ENCODE measurements around the gene TIAM1. TPM values are rescaled to one million over a fixed set of nuclear protein-coding genes. Genes with fewer than 3 reads are reported as not detected.
A peak's percentile ranks its signal among the peaks of the same experiment; 100 is the strongest.

Gene TIAM1
- total RNA-seq, 4 donors from 2014 or later = 51.0 to 105 (median 85.6) TPM

GRCh38 chr21:31290765-31291164, 53.3 kb downstream of the TIAM1 start:
- 92% methylated on average over 5 of the region's 5 CpGs for WGBS, 2 donors
- H3K9me3 ChIP-seq = no peaks in the 10 kb centered on the region
- H3K36me3 ChIP-seq = peaks cover 0 to 4% (median 0%) of the 10 kb centered on the region in 3 donors
- TF ChIP-seq CTCF (IDR thresholded peaks at IDR 0.05) (no peak), POLR2A (IDR thresholded peaks at IDR 0.05) (no peak)
- no peaks in the 10 kb centered on the region for H3K27me3 ChIP-seq
- DNase-seq = no peak
- no peak overlapping the region for H3K27ac ChIP-seq
- H3K4me1 ChIP-seq = peaks cover 0 to 27% (median 0%) of the 10 kb centered on the region in 3 donors
- intact Hi-C loops (cut with DNase I) = no loop called here
- no peak overlapping the region for H3K4me3 ChIP-seq

- no peak for DNase-seq
- Histone ChIP-seq H3K36me3 (peaks cover 0 to 4% (median 0%) of the 10 kb centered on the region in 3 donors), H3K9me3 (no peaks in the 10 kb centered on the region), H3K27me3 (no peaks in the 10 kb centered on the region), H3K27ac (no peak overlapping the region), H3K4me1 (peaks cover 0 to 38% (median 0%) of the 10 kb centered on the region in 3 donors), H3K4me3 (no peak overlapping the region)
- WGBS, 2 donors = 58 to 63% methylated on average over 4 of the region's 4 CpGs
- no peak for TF ChIP-seq CTCF (IDR thresholded peaks at IDR 0.05)
- TF ChIP-seq POLR2A (IDR thresholded peaks at IDR 0.05) = no peak
- intact Hi-C loops (cut with DNase I) = no loop called here
Observed at GRCh38 chr21:31289702-31290101, 54.4 kb downstream of the TIAM1 start.

GRCh38 chr21:31288191-31288590, 55.9 kb downstream of the TIAM1 start:
- Histone ChIP-seq H3K9me3 (no peaks in the 10 kb centered on the region), H3K36me3 (peaks cover 0 to 4% (median 0%) of the 10 kb centered on the region in 3 donors), H3K4me1 (peaks cover 0 to 40% (median 0%) of the 10 kb centered on the region in 3 donors), H3K4me3 (no peak overlapping the region), H3K27me3 (no peaks in the 10 kb centered on the region), H3K27ac (no peak overlapping the region)
- TF ChIP-seq POLR2A (IDR thresholded peaks at IDR 0.05) (no peak), CTCF (IDR thresholded peaks at IDR 0.05) (no peak)
- 83 to 92% methylated on average over 2 to 3 of the region's 3 CpGs for WGBS, 2 donors
- no peak for DNase-seq
- intact Hi-C loops (cut with DNase I) = no loop called here

GRCh38 chr21:31287201-31287600, 56.9 kb downstream of the TIAM1 start:
- H3K4me3 ChIP-seq = no peak overlapping the region
- H3K36me3 ChIP-seq = no peaks in the 10 kb centered on the region
- H3K27me3 ChIP-seq = no peaks in the 10 kb centered on the region
- H3K4me1 ChIP-seq = peaks cover 0 to 50% (median 3%) of the 10 kb centered on the region in 3 donors
- peak overlapping the region in 1 of 4 donors; percentile 33 for H3K27ac ChIP-seq
- H3K9me3 ChIP-seq = no peaks in the 10 kb centered on the region
- intact Hi-C loops (cut with DNase I) = no loop called here
- TF ChIP-seq CTCF (IDR thresholded peaks at IDR 0.05) (no peak), POLR2A (IDR thresholded peaks at IDR 0.05) (no peak)
- no peak for DNase-seq
- WGBS, 2 donors = 83 to 89% methylated on average over 2 of the region's 2 CpGs

- no peaks in the 10 kb centered on the region for H3K36me3 ChIP-seq
- peaks cover 0 to 53% (median 3%) of the 10 kb centered on the region in 3 donors for H3K4me1 ChIP-seq
- DNase-seq = no peak
- TF ChIP-seq POLR2A (IDR thresholded peaks at IDR 0.05) (no peak), CTCF (IDR thresholded peaks at IDR 0.05) (no peak)
- intact Hi-C loops (cut with DNase I) = no loop called here
- H3K4me3 ChIP-seq = no peak overlapping the region
- H3K27me3 ChIP-seq = no peaks in the 10 kb centered on the region
- H3K27ac ChIP-seq = peak overlapping the region in 2 of 4 donors; percentile 33 to 49
- H3K9me3 ChIP-seq = no peaks in the 10 kb centered on the region
- 52 to 77% methylated on average over 1 of the region's 1 CpG for WGBS, 2 donors
Observed at GRCh38 chr21:31286621-31287020, 57.4 kb downstream of the TIAM1 start.
